IPS-20b (cell line): ENCODE data around the gene OPTC.

Experiments
- H3K27ac ChIP-seq: one replicate; pipeline ENCODE4 v1.5.1; 2013; ENCODE audit warnings: low read length
- H3K27me3 ChIP-seq: 2 replicates; pipeline ENCODE4 v1.6.1; 2013; ENCODE audit warnings: mild to moderate bottlenecking, low read length, inconsistent platforms; ENCODE audit not compliant: insufficient read depth
- H3K36me3 ChIP-seq: 2 replicates; pipeline ENCODE4 v1.6.1; 2013; ENCODE audit warnings: low read depth, mild to moderate bottlenecking, inconsistent platforms, low read length, moderate library complexity; ENCODE audit not compliant: insufficient read depth
- H3K4me1 ChIP-seq: 2 replicates; pipeline ENCODE4 v1.6.1; 2013; ENCODE audit warnings: mild to moderate bottlenecking, control low read depth, inconsistent platforms, low read length, moderate library complexity; ENCODE audit not compliant: insufficient read depth
- H3K4me3 ChIP-seq: 2 replicates; pipeline ENCODE4 v1.5.1; 2013; ENCODE audit warnings: mild to moderate bottlenecking, low read length, inconsistent platforms
- H3K9ac ChIP-seq: 2 replicates; pipeline ENCODE4 v1.6.1; 2013; ENCODE audit warnings: low read depth, mild to moderate bottlenecking, inconsistent platforms, low read length, moderate library complexity
- H3K9me3 ChIP-seq: 2 replicates; pipeline ENCODE4 v1.6.1; 2013; ENCODE audit warnings: mild to moderate bottlenecking, low read depth, low read length, inconsistent platforms; ENCODE audit not compliant: insufficient read depth

Gene OPTC

DNA sequence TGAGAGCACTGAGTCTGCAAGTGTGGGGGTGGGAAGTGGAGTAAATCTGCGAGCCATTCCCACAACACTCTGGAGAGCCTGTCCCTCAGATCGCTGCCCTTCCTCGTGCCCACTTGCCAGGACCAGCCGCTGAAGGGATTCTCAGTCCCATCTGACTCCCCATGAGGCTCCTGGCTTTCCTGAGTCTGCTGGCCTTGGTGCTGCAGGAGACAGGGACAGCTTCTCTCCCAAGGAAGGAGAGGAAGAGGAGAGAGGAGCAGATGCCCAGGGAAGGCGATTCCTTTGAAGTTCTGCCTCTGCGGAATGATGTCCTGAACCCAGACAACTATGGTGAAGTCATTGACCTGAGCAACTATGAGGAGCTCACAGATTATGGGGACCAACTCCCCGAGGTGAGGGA lies 1.9 kb downstream of the OPTC start:
- Histone ChIP-seq H3K27me3 (peaks cover 5% of the 10 kb centered on the region; the same call in 1 of the 2 replicates), H3K9ac (no peak overlapping the region), H3K9me3 (no peaks in the 10 kb centered on the region), H3K36me3 (no peaks in the 10 kb centered on the region), H3K4me3 (no peak overlapping the region), H3K4me1 (peaks cover 19% of the 10 kb centered on the region; the same call in 1 of the 2 replicates), H3K27ac (no peak overlapping the region)

DNA sequence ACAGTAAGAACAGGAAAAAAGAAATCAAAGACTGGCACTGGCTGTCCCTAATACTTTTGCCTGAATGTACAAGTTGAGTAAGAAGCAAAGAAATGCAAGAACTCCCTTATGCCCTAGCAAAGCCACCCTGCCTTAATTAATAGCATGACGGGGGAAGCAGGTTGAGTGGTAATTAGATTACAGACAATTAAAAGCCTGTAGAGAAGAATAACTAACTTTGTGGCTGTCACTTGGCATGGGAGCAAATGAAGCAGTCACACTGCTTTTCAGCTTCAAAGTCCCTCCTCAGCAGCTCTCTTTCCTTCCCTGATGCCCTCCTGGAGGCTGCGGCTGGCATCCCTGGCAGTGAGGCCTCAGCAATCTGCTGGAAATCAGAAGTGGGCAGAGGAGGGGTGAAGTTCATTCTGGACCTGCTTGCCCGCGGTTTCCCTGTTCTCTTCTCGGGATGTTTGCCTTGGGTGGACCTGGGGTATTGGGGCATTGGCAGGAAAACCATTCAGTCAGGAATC lies 3.4 kb downstream of the OPTC start:
- H3K9me3 ChIP-seq = no peaks in the 10 kb centered on the region
- H3K4me1 ChIP-seq = peaks cover 10% of the 10 kb centered on the region; the same call in 1 of the 2 replicates
- no peak overlapping the region for H3K9ac ChIP-seq
- H3K4me3 ChIP-seq = no peak overlapping the region
- H3K27me3 ChIP-seq = peaks cover 5% of the 10 kb centered on the region; the same call in 1 of the 2 replicates
- H3K36me3 ChIP-seq = no peaks in the 10 kb centered on the region
- H3K27ac ChIP-seq = no peak overlapping the region

DNA sequence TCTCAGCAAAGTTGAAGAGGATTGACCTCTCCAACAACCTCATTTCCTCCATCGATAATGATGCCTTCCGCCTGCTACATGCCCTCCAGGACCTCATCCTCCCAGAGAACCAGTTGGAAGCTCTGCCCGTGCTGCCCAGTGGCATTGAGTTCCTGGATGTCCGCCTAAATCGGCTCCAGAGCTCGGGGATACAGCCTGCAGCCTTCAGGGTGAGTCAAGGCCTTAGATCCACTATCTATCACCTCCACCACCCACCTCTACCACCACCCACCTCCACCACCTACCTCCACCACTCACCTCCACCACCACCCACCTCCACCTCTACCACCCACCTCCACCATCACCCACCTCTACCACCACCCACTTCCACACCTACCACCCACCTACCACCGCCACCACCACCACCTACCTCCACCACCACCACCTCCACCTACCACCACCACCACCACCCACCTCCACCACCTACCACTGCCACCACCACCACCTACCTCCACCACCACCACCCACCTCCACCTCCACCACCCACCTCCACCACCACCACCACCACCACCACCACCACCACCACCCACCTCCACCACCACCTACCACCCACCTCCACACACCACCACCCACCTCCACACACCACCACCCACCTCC lies 5.8 kb downstream of the OPTC start:
- Histone ChIP-seq H3K27ac (no peak overlapping the region), H3K4me3 (no peak overlapping the region), H3K27me3 (no peaks in the 10 kb centered on the region), H3K36me3 (no peaks in the 10 kb centered on the region), H3K4me1 (no peaks in the 10 kb centered on the region), H3K9me3 (no peaks in the 10 kb centered on the region), H3K9ac (no peak overlapping the region)

- H3K9me3 ChIP-seq = no peaks in the 10 kb centered on the region
- no peaks in the 10 kb centered on the region for H3K36me3 ChIP-seq
- no peak overlapping the region for H3K9ac ChIP-seq
- H3K4me1 ChIP-seq = no peaks in the 10 kb centered on the region
- H3K27ac ChIP-seq = no peak overlapping the region
- H3K27me3 ChIP-seq = no peaks in the 10 kb centered on the region
- H3K4me3 ChIP-seq = no peak overlapping the region
These were observed 6.3 kb downstream of the OPTC start for GRCh38 chr1:203500279-203500678.

DNA sequence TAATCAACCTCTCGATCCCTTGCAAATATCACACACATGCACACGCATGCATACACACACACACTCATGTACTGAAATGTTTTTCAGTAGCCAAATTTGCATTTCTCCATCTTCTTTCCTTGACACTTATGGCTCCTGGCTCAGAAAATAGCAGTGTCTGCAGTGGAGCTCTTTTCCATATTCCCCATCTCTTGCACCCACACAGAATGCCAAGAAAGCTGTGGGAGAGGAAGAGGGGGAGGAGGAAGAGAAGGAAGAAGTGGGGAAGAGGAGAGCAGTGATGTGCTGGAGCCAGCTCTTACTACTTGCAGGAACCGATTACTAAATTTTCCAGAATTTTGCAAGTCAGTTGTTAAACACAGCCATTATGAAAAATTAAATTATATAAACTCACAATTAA lies 9.9 kb downstream of the OPTC start:
- no peaks in the 10 kb centered on the region for H3K9me3 ChIP-seq
- H3K36me3 ChIP-seq = no peaks in the 10 kb centered on the region
- H3K4me1 ChIP-seq = peaks cover 16% of the 10 kb centered on the region; the same call in 1 of the 2 replicates
- no peaks in the 10 kb centered on the region for H3K27me3 ChIP-seq
- no peak overlapping the region for H3K4me3 ChIP-seq
- no peak overlapping the region for H3K27ac ChIP-seq
- H3K9ac ChIP-seq = no peak overlapping the region

DNA sequence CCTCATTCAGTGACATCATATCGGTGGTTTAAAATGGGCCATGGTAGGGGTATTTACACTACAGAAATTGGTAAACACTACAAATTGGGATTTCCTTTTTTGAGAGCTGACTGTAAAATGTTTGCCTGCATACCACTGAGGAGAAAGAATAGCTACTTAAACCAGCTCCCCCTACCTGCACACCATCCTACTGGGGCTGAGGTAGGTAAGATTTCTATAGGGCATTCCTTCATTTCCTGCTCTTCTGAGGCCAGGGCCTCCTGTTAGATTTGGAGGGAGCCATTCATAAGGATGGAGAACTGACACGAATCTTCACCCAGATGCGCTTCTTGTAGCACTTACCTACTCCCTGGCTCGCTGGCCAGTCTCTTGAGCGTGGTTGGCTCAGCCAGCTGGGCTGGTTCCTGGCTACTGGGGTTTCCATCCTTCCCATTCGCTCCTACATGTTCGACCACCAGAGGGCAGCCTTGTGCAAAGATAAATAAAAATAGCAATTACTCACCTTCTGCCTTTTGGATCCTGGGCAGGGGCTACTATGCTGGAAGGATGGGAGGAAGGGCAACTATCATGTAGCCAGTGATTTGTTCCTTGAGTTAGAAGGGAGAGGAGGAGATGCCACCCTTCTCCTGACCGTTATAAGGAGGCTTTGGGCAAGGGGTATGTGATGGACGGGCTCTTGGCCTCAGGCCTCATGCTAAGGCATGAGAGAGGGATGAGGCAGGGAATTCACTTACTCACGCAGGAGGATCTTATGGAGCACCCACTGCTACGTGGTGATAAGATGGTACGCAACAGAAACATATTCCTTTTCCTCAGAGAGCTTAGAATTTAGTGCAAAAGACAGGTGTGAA lies 10.7 kb downstream of the OPTC start:
- Histone ChIP-seq H3K9me3 (no peaks in the 10 kb centered on the region), H3K27me3 (no peaks in the 10 kb centered on the region), H3K4me1 (peaks cover 17% of the 10 kb centered on the region; the same call in 1 of the 2 replicates), H3K9ac (no peak overlapping the region), H3K36me3 (no peaks in the 10 kb centered on the region), H3K4me3 (no peak overlapping the region), H3K27ac (no peak overlapping the region)

DNA sequence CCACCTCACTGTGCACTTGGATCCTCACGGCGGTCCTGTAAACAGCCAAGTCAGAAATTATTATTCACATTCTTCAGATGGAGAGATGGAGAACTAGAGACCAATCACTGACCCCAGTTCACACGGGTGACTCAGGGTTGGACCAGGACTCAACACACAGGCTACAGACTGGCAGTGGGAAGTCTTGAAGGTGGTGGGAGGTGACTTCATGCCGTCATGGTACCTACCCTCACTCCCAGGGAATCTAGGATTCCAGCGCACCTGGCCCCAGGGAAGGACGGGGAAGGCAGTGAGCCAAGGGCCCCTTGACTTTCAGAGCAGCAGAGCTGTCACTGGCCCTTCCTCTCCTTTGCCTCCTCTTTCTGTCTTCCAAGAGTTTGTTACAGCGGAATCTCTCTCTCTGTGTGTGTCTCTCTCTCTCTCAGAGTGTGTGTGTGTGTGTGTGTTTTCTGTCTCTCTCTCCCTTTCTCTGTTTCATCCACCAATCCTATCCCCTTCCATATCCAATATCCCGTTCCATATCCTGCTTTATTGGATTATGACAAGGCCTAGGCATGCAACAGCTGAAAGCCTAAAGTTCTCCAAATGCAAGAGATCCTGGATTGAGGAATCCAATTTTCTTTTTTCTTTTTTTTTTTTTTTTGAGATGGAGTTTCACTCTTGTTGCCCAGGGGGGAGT lies 11.7 kb downstream of the OPTC start:
- no peaks in the 10 kb centered on the region for H3K27me3 ChIP-seq
- no peaks in the 10 kb centered on the region for H3K36me3 ChIP-seq
- no peak overlapping the region for H3K27ac ChIP-seq

GRCh38 chr1:203506858-203507626 lies 13.1 kb downstream of the OPTC start:
- H3K9ac ChIP-seq = no peak overlapping the region
- peaks cover 20% of the 10 kb centered on the region for H3K4me1 ChIP-seq
- peaks cover 3% of the 10 kb centered on the region for H3K27me3 ChIP-seq
- no peak overlapping the region for H3K27ac ChIP-seq
- H3K36me3 ChIP-seq = no peaks in the 10 kb centered on the region
- H3K9me3 ChIP-seq = no peaks in the 10 kb centered on the region
- H3K4me3 ChIP-seq = no peak overlapping the region

More for the DNA sequence above, 11.7 kb downstream of the OPTC start:
- no peaks in the 10 kb centered on the region for H3K9me3 ChIP-seq
- H3K4me3 ChIP-seq = no peak overlapping the region
- H3K4me1 ChIP-seq = peaks cover 17% of the 10 kb centered on the region; the same call in 1 of the 2 replicates
- no peak overlapping the region for H3K9ac ChIP-seq

DNA sequence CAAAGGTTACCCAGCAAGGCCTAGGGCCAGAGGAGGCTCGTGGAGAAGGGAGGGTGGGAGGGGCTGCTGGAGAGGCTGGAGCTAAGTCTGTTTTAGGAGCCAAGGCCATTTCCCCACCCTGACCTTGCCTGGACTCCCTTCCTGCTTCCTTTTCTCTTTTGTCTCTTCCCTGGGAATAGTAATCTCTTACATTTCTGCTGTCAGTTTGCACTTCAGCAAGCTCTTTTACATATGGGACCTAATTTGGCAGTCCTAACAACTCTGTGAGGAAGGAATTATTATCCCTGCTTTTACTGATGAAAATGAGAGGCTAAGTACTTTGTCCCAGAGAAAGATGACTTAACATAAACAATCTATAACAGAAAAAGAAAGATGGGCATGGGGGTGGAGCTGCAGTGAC lies 13.8 kb downstream of the OPTC start:
- H3K36me3 ChIP-seq = no peaks in the 10 kb centered on the region
- no peak overlapping the region for H3K27ac ChIP-seq
- H3K4me1 ChIP-seq = peaks cover 22% of the 10 kb centered on the region
- no peak overlapping the region for H3K4me3 ChIP-seq
- no peaks in the 10 kb centered on the region for H3K9me3 ChIP-seq
- H3K27me3 ChIP-seq = peaks cover 10% of the 10 kb centered on the region
- no peak overlapping the region for H3K9ac ChIP-seq

DNA sequence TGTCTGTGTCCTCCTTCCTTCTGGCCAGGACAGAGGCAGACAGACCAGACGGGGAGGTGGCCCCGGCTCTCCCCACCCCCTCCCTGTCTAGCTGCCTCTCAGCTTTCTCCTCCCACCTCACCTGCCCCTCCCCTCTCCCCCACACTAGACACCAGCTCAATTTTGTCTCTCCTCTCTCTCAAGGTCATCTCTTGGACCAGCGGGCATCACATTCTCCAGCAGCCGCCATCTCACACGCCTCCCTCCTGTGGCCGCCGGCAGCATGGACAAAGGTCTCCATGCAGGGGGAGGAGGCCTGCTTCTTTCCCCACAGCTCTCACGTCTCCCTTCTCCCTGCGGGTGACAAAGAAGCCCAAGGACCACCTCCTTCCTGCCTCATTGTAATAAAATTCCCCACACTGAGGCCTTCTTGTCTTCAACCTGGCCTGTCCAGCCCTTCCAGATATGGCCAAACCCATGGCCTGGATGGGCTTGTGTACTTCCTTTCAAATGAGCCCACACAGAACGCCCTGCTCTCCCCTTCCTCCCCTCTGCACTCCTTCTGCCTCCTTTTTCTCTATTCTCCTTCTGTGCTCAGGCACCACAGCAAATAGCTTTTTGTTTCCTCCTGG lies 14.6 kb downstream of the OPTC start:
- H3K4me1 ChIP-seq = peaks cover 29% of the 10 kb centered on the region
- no peak overlapping the region for H3K27ac ChIP-seq
- peaks cover 18% of the 10 kb centered on the region for H3K27me3 ChIP-seq

DNA sequence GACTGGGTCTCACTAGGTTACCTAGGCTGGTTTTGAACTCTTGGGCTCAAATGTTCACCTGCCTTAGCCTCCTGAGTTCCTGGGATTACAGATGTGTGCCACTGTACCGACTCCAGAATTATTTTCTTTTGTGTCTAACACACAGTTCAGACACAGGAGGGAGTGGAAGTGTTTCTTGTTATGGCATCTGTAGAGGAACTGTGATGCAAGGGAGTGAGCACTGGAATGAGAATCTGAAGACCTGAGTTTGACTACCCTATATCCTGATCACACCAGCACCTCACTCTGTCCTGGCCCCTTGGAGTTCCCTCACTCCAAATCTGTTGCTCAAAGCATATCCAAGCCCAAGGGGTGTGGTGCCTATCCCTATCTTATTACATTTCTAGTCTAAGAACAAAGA lies 15.2 kb downstream of the OPTC start:
- Histone ChIP-seq H3K27me3 (peaks cover 24% of the 10 kb centered on the region), H3K36me3 (no peaks in the 10 kb centered on the region), H3K4me3 (no peak overlapping the region), H3K27ac (no peak overlapping the region), H3K4me1 (peaks cover 32% of the 10 kb centered on the region), H3K9ac (no peak overlapping the region), H3K9me3 (no peaks in the 10 kb centered on the region)

More for the DNA sequence above, 14.6 kb downstream of the OPTC start:
- no peaks in the 10 kb centered on the region for H3K9me3 ChIP-seq
- no peaks in the 10 kb centered on the region for H3K36me3 ChIP-seq
- H3K4me3 ChIP-seq = no peak overlapping the region
- no peak overlapping the region; the same call in 1 of the 2 replicates for H3K9ac ChIP-seq
